ENCODE measurements around the gene AGXT.
A peak's percentile ranks its signal among the peaks of the same experiment; 100 is the strongest.

The AGXT gene

GRCh38 chr2:240927390-240927781 lies 58.8 kb downstream of the AGXT start:
- no peaks in the 10 kb centered on the region for H3K9me3 ChIP-seq (ENCODE audit: control insufficient read depth in 2 of 2, low read length in 2 of 2)
- peak overlapping the region; percentile 56 to 59 for H3K4me3 ChIP-seq (ENCODE audit: low read length in 2 of 2)
- no peak overlapping the region for H3K27ac ChIP-seq (ENCODE audit: low read length)
- peaks cover 3% of the 10 kb centered on the region for H3K4me1 ChIP-seq (ENCODE audit: control insufficient read depth, insufficient read depth, low read length)
- no peaks in the 10 kb centered on the region for H3K36me3 ChIP-seq (ENCODE audit: control insufficient read depth in 2 of 2, insufficient read depth in 2 of 2, low read length in 2 of 2)
- peak overlapping the region in 1 of 2 donors; percentile 57 for H3K9ac ChIP-seq (ENCODE audit: low read length in 2 of 2)
- H3K27me3 ChIP-seq (ENCODE audit: control insufficient read depth in 1 of 2, insufficient read depth in 2 of 2, low read length in 2 of 2), result peaks cover 0 to 2% of the 10 kb centered on the region in 2 donors

- Histone ChIP-seq H3K4me3 (ENCODE audit: low read length in 2 of 2) (no peak overlapping the region), H3K27ac (ENCODE audit: low read length) (no peak overlapping the region), H3K27me3 (ENCODE audit: control insufficient read depth in 1 of 2, insufficient read depth in 2 of 2, low read length in 2 of 2) (peaks cover 0 to 2% of the 10 kb centered on the region in 2 donors), H3K36me3 (ENCODE audit: control insufficient read depth in 2 of 2, insufficient read depth in 2 of 2, low read length in 2 of 2) (no peaks in the 10 kb centered on the region), H3K9me3 (ENCODE audit: control insufficient read depth in 2 of 2, low read length in 2 of 2) (no peaks in the 10 kb centered on the region), H3K9ac (ENCODE audit: low read length in 2 of 2) (no peak overlapping the region), H3K4me1 (ENCODE audit: control insufficient read depth, insufficient read depth, low read length) (peaks cover 3% of the 10 kb centered on the region)
These were observed 60.1 kb downstream of the AGXT start for GRCh38 chr2:240928476-240929363.

GRCh38 chr2:240929364-240930095 lies 60.9 kb downstream of the AGXT start:
- no peak overlapping the region for H3K4me3 ChIP-seq (ENCODE audit: low read length in 2 of 2)
- peaks cover 3% of the 10 kb centered on the region for H3K4me1 ChIP-seq (ENCODE audit: control insufficient read depth, insufficient read depth, low read length)
- H3K27me3 ChIP-seq (ENCODE audit: control insufficient read depth in 1 of 2, insufficient read depth in 2 of 2, low read length in 2 of 2), result peaks cover 0 to 2% of the 10 kb centered on the region in 2 donors

More at GRCh38 chr2:240929364-240930095, 60.9 kb downstream of the AGXT start:
- H3K36me3 ChIP-seq (ENCODE audit: control insufficient read depth in 2 of 2, insufficient read depth in 2 of 2, low read length in 2 of 2), result no peaks in the 10 kb centered on the region
- no peak overlapping the region for H3K9ac ChIP-seq (ENCODE audit: low read length in 2 of 2)
- no peaks in the 10 kb centered on the region for H3K9me3 ChIP-seq (ENCODE audit: control insufficient read depth in 2 of 2, low read length in 2 of 2)
- no peak overlapping the region for H3K27ac ChIP-seq (ENCODE audit: low read length)
